Astrocyte (in vitro differentiated cells and primary cell): ENCODE measurements around the gene SCUBE1. TPM values are rescaled to one million over a fixed set of nuclear protein-coding genes. Genes with fewer than 3 reads are reported as not detected.

Experiments
- DNase-seq: peaks from one replicate; pipeline ENCODE4 v3.0.0-alpha.2; 2010; ENCODE audit warnings: low read depth
- FAIRE-seq: peaks from 2 replicates; lab custom pipeline; 2011; peaks lifted over from hg19 to GRCh38; lab: Jason Lieb, UNC
- H2AFZ ChIP-seq: 2 replicates; pipeline ENCODE4 v1.6.0; 2012; ENCODE audit warnings: low read depth, low read length, inconsistent platforms
- H3K27ac ChIP-seq: 2 replicates; pipeline ENCODE4 v1.5.1; 2011; ENCODE audit warnings: low read depth, low read length, inconsistent platforms
- H3K27me3 ChIP-seq: 2 replicates; pipeline ENCODE4 v1.6.0; 2011; ENCODE audit warnings: low read length, inconsistent platforms; ENCODE audit not compliant: insufficient read depth
- H3K36me3 ChIP-seq: 2 replicates; pipeline ENCODE4 v1.5.1; 2011; ENCODE audit warnings: low read length, inconsistent platforms; ENCODE audit not compliant: insufficient read depth
- H3K4me1 ChIP-seq: 2 replicates; pipeline ENCODE4 v1.5.1; 2011; ENCODE audit warnings: low read length, inconsistent platforms; ENCODE audit not compliant: insufficient read depth
- H3K4me2 ChIP-seq: 2 replicates; pipeline ENCODE4 v1.6.0; 2012; ENCODE audit warnings: low read length, inconsistent platforms
- H3K4me3 ChIP-seq: 2 replicates; pipeline ENCODE4 v1.5.1; 2011; ENCODE audit warnings: low read depth, mild to moderate bottlenecking, low read length, inconsistent platforms; ENCODE audit not compliant: insufficient read depth
- H3K79me2 ChIP-seq: 2 replicates; pipeline ENCODE4 v1.6.0; 2012; ENCODE audit warnings: mild to moderate bottlenecking, low read length, inconsistent platforms; ENCODE audit not compliant: insufficient read depth
- H3K9ac ChIP-seq: 2 replicates; pipeline ENCODE4 v1.6.0; 2012; ENCODE audit warnings: mild to moderate bottlenecking, low read length, inconsistent platforms
- H3K9me3 ChIP-seq: 2 replicates; pipeline ENCODE4 v1.5.1; 2012; ENCODE audit warnings: low read depth, mild to moderate bottlenecking, low read length, inconsistent platforms; ENCODE audit not compliant: insufficient read depth
- H4K20me1 ChIP-seq: 2 replicates; pipeline ENCODE4 v1.6.0; 2012; ENCODE audit warnings: low read length, inconsistent platforms; ENCODE audit not compliant: insufficient read depth
- H3K27ac Mint-ChIP-seq: one replicate; pipeline ENCODE4 v1.8.0; 2021; ENCODE audit warnings: mild to moderate bottlenecking, mixed read lengths; ENCODE audit not compliant: unreplicated experiment
- H3K27me3 Mint-ChIP-seq: one replicate; pipeline ENCODE4 v1.8.0; 2021; ENCODE audit warnings: low read depth, mixed read lengths; ENCODE audit not compliant: unreplicated experiment
- H3K36me3 Mint-ChIP-seq: one replicate; pipeline ENCODE4 v1.8.0; 2021; ENCODE audit warnings: low read depth, mixed read lengths; ENCODE audit not compliant: unreplicated experiment
- H3K4me1 Mint-ChIP-seq: one replicate; pipeline ENCODE4 v1.8.0; 2021; ENCODE audit warnings: low read depth, mixed read lengths; ENCODE audit not compliant: unreplicated experiment
- H3K4me3 Mint-ChIP-seq: one replicate; pipeline ENCODE4 v1.8.0; 2021; ENCODE audit warnings: mild to moderate bottlenecking, moderate library complexity, mixed read lengths; ENCODE audit not compliant: unreplicated experiment
- H3K9me3 Mint-ChIP-seq: one replicate; pipeline ENCODE4 v1.8.0; 2021; ENCODE audit warnings: mild to moderate bottlenecking, mixed read lengths; ENCODE audit not compliant: unreplicated experiment
- EZH2 ChIP-seq: IDR thresholded peaks from 2 replicates; pipeline ENCODE4 v1.6.1; 2012; ENCODE audit warnings: mild to moderate bottlenecking, low read length, inconsistent platforms; ENCODE audit not compliant: insufficient read depth
- total RNA-seq: library from RNA; stranded (reverse); gene quantifications from 2 replicates; pipeline ENCODE4 v1.2.1, GENCODE V29; 2021
- TF ChIP-seq, protein P1 (sequence below): IDR thresholded peaks from 2 replicates; pipeline ENCODE4 v1.5.1; 2011; ENCODE audit warnings: low read depth, mild to moderate bottlenecking, inconsistent platforms, low read length, moderate library complexity; ENCODE audit not compliant: insufficient read depth

Gene SCUBE1
- total RNA-seq, 1 donor from 2014 or later, result 0.07 TPM

DNA sequence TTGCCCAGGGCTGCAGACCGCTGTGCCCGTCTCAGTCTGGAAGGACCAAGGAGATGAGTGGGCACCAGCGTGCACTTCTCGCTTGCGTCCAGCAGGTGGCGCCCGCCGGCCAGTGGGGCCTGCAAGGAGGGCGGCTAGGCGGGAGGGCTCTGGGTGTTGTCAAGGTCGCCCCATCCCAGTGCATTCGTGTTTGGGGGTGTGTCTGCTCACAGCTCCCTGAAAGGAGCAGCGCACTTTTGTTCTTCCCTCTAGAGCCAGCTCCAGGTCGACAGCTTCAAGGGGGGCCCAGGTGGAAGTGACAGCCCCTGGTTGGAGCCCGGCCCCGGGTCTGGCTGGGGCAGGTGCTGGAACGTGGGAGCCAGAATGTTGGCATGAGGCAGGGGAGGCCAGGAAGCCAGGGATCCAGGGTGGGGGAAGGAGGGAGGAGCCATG, 45.3 kb upstream of the SCUBE1 start:
- H3K4me1 ChIP-seq, result no peaks in the 10 kb centered on the region
- peaks cover 13% of the 10 kb centered on the region for H3K27me3 ChIP-seq
- Mint-ChIP-seq H3K27me3 (peaks cover 74% of the 10 kb centered on the region), H3K9me3 (peaks cover 1% of the 10 kb centered on the region), H3K4me3 (no peak overlapping the region), H3K36me3 (no peaks in the 10 kb centered on the region), H3K4me1 (no peaks in the 10 kb centered on the region), H3K27ac (no peak overlapping the region)
- H3K36me3 ChIP-seq, result no peaks in the 10 kb centered on the region
- H4K20me1 ChIP-seq, result no peaks in the 10 kb centered on the region
- no peak overlapping the region for H3K27ac ChIP-seq
- no peak overlapping the region for H3K9ac ChIP-seq
- DNase-seq (peak; percentile 5), FAIRE-seq (no peak)
- H3K9me3 ChIP-seq, result no peaks in the 10 kb centered on the region
- H3K4me2 ChIP-seq, result no peak overlapping the region
- no peak overlapping the region for H2AFZ ChIP-seq
- H3K4me3 ChIP-seq, result no peak overlapping the region
- H3K79me2 ChIP-seq, result no peaks in the 10 kb centered on the region
- peak; percentile 28 for TF ChIP-seq EZH2
- TF ChIP-seq, protein P1, sequence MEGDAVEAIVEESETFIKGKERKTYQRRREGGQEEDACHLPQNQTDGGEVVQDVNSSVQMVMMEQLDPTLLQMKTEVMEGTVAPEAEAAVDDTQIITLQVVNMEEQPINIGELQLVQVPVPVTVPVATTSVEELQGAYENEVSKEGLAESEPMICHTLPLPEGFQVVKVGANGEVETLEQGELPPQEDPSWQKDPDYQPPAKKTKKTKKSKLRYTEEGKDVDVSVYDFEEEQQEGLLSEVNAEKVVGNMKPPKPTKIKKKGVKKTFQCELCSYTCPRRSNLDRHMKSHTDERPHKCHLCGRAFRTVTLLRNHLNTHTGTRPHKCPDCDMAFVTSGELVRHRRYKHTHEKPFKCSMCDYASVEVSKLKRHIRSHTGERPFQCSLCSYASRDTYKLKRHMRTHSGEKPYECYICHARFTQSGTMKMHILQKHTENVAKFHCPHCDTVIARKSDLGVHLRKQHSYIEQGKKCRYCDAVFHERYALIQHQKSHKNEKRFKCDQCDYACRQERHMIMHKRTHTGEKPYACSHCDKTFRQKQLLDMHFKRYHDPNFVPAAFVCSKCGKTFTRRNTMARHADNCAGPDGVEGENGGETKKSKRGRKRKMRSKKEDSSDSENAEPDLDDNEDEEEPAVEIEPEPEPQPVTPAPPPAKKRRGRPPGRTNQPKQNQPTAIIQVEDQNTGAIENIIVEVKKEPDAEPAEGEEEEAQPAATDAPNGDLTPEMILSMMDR, result peak; percentile 71

DNA sequence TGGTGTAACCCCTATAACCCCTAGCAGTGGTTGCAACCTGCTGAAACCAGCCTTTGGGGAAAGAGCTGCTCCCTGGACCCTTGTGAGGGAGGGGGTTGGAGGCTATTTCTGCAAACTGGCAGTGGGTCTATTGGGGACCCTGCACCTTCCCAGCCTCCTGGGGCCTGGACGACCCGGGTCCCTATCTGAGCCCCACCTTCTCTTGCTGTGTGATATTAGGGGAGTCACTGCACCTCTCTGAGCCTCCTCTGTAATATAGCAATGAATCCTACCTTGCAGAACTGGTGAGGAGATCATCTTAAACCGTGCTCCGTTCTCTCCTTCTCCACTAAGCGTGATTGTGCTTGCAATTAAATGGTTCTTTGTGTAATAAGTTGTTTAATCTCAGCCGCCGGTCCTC, 44.6 kb upstream of the SCUBE1 start:
- no peak for DNase-seq
- no peak for FAIRE-seq
- H3K4me1 ChIP-seq, result no peaks in the 10 kb centered on the region
- Mint-ChIP-seq H3K27ac (no peak overlapping the region), H3K27me3 (peaks cover 73% of the 10 kb centered on the region), H3K9me3 (peaks cover 1% of the 10 kb centered on the region), H3K4me1 (no peaks in the 10 kb centered on the region), H3K36me3 (no peaks in the 10 kb centered on the region), H3K4me3 (no peak overlapping the region)
- no peak overlapping the region for H3K27ac ChIP-seq
- no peaks in the 10 kb centered on the region for H4K20me1 ChIP-seq
- H3K36me3 ChIP-seq, result no peaks in the 10 kb centered on the region
- H2AFZ ChIP-seq, result no peak overlapping the region
- no peaks in the 10 kb centered on the region for H3K79me2 ChIP-seq
- peaks cover 13% of the 10 kb centered on the region for H3K27me3 ChIP-seq
- no peak overlapping the region for H3K9ac ChIP-seq
- no peaks in the 10 kb centered on the region for H3K9me3 ChIP-seq
- no peak overlapping the region for H3K4me3 ChIP-seq
- no peak overlapping the region for H3K4me2 ChIP-seq
- no peak for TF ChIP-seq EZH2
- TF ChIP-seq, protein P1, result no peak

DNA sequence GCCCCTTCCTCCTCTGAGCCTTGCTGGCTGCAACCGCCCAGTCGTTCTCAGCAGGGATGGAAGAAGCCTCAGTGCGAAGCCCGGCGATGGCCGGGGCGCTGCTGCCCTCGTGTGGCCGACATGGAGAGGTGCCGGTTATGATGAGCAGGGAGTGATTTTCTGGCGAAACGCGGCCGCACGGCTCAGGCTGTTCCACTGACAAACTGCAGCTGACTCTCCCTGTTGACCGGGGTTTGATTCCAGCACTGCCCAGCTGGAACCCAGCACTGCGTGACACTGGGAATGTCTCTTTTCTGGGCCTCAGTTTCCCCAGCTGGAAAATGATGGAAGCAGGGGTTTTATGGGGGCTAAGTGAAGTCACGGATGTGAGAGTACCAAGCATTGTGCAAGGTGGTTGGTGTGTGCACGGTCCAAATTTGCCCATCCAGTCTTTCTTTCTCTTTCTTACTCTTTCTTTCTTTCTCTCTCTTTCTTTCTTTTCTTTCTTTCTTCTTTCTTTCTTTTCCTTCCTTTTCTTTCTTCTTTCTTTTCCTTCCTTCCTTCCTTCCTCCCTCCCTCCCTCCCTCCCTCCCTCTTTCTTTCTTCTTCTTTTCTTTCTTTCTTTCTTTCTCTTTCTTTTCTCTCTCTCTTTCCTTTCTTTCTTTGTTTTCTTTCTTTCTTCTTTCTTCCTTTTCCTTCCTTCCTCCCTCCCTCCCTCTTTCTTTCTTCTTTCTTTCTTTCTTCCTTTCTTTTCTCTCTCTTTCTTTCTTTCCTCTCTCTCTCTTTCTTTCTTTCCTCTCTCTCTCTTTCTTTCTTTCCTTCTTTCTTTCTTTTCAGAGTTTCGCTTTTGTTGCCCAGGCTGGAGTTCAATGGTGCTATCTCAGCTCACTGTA, 42.8 kb upstream of the SCUBE1 start:
- Mint-ChIP-seq H3K27ac (no peak overlapping the region), H3K36me3 (no peaks in the 10 kb centered on the region), H3K4me1 (no peaks in the 10 kb centered on the region), H3K27me3 (peaks cover 76% of the 10 kb centered on the region), H3K9me3 (peaks cover 5% of the 10 kb centered on the region), H3K4me3 (no peak overlapping the region)
- H3K9ac ChIP-seq, result no peak overlapping the region
- H4K20me1 ChIP-seq, result no peaks in the 10 kb centered on the region
- H3K36me3 ChIP-seq, result no peaks in the 10 kb centered on the region
- H3K4me3 ChIP-seq, result no peak overlapping the region
- H2AFZ ChIP-seq, result peak overlapping the region; percentile 66
- no peak overlapping the region for H3K27ac ChIP-seq
- H3K4me1 ChIP-seq, result no peaks in the 10 kb centered on the region
- no peaks in the 10 kb centered on the region for H3K79me2 ChIP-seq
- H3K4me2 ChIP-seq, result peak overlapping the region; percentile 61
- peak; percentile 19 for DNase-seq
- no peaks in the 10 kb centered on the region for H3K9me3 ChIP-seq
- no peak for FAIRE-seq
- no peak for TF ChIP-seq EZH2
- TF ChIP-seq, protein P1, result peak; percentile 76
- peaks cover 17% of the 10 kb centered on the region for H3K27me3 ChIP-seq
